Cerebellar cortex (tissue), 1 donor: ENCODE results near the gene DLG1.

Experiments used
- DNase-seq: peaks from one replicate; pipeline ENCODE4 v3.0.0-alpha.2; 2015; ENCODE audit warnings: low spot score

Gene DLG1

GRCh38 chr3:197317250-197317963 is 19.0 kb upstream of the DLG1 start:
- DNase-seq = no peak

DNA sequence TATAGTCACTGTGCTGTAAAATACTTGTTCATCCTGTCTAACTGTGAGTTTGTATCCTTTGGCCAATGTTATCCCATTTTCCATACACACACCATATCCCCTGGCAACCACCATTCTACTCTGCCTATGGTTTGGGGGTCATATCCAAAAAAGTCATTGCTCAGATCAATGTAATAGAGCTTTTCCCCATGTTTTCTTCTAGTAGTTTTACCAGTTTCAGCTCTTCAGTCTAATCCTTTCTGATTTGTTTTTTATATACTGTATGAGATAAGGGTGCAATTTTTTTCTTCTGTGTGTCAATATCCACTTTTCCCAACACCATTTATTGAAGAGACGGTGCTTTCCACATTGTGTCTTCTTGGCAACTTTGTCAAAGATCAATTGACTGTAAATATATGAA is 14.0 kb upstream of the DLG1 start:
- no peak for DNase-seq

DNA sequence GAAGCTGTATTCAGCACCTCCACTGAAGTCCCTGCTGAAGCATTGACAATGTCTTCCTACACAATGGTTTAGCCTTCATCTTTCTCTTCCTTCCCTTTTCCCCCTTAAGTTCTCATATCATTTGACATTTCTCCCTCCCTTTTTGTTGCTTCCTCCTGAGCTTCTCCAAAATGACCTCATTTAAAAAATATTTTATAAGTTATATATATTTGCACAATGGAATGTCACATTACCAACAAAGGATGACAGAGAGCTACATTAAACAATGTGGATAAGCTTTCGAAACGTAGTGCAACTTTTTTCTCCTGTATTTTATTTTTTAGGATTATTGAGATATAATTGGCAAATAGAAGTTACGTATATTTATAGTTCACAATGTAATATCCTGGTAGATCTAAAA is 13.2 kb upstream of the DLG1 start:
- DNase-seq = no peak

DNA sequence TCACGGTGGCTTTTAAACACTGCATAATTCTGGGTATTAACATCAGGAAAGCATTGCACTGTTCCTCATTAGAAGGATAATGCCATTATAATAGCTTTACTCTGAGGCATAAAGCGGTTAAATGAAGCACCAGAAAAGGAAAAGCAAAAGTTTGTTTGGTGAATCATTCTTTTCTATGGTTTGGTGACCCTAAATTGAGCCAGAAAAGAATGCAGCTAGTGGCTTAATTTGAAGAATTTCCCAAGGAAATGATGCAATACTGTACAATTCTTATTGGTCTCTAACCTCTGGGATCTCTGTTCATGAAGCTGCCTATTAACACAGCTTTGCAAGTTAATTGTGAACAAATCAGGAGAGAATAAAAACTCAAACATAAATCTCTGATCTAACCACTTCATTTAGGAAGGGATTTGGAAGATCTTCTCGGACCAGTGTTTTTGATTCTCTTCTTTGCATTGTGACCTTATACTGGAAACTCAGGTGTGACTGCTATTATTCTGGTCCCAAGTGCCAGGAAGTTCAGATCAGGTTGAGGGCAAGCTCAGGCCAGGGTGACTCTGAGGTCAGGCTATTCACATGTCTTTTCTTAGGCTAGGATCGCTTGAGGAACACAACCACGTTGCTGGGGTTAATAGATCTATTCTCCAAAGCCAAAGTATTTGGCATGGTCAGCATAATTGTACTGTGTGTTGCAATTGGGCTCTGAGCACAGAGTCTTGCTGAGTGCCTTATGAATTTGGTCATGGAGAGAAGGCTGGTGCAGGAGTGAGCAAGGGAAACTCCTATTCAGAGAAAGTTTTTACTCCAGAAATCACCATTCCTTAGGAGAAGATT is 11.3 kb upstream of the DLG1 start:
- peak; percentile 28 for DNase-seq

DNA sequence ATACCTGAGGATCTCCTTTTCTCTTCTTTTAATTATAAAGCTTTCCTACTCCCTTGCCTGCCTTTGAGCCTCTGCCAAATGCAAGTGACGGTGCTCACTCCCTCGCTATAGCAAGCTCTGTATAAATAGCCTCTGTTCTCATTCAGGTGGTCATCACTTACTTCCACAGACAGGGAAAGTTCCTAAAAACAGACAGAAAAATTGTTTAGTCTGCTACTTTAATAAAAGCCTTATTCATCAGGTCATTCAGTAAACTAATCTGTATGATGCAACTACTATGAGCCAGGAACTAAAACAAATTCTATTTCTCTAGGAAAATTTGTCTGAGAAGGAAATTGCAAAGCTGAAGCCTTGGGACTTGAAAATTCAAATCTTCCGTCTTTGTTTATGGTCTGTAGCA is 10.2 kb upstream of the DLG1 start:
- DNase-seq = no peak

DNA sequence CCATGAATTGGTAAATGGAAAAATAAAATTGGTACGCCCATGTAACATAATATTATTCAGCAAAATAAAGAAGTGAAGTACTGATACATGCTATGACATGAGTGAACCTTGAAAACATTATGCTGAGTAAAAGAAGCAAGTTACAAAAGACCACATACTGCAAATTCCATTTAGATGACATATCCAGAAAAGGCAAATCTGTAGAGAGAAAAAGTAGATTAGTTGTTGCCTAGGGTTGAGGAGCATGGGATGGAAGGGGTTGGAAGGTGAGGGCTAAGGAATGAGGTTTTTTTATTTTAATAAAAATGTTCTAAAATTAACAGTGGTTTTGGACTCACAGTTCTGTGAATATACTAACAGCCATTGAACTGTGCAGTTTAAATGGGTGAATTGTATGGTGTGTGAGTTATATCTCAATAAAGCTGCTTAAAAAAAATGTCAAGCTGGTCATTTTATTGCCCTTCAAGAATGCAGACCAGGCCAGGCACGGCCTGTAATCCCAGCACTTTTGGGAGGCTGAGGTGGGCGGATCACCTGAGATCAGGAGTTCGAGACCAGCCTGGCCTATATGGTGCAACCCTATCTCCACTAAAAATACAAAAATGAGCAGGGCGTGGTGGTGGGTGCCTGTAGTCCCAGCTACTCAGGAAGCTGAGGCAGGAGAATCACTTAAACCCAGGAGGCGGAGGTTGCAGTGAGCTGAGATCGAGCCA is 8.1 kb upstream of the DLG1 start:
- DNase-seq = no peak

DNA sequence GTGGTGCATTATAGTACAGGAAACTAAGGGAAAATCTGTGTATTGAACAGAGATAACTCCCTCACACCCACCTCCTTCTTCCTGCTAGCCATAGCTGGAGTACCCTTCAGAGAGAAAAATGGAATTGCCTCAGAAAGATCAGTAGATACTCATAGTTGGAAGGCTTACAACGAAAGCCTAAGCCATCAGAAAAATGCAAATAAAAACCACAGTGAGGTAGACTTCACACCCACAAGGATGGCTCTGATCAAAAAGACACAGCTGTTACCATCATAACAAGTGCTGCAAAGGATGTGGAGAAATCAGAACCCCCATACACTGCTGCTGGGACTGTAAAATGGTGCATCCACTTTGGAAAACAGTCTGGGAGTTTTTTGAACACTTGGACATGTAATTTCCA is 7.4 kb upstream of the DLG1 start:
- no peak for DNase-seq

DNA sequence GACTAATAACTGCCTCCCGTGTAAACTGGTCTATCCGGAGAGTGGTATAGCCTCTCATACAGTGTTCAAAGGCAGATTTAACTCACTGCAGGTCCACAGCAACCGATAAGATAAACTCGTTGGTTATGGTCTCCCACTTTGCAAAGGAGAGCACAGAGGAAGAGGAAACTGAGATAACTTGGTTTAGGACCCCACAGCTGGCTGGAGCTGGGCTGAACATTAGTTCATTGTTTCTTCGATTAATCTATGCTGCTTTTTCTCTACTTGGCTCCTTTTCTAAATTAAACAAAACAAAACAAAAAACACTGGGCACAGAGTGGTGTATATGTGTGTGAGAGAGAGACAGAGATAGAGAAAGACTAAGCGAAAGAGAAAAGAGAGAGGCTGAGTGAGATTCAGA is 5.0 kb upstream of the DLG1 start:
- DNase-seq = no peak

DNA sequence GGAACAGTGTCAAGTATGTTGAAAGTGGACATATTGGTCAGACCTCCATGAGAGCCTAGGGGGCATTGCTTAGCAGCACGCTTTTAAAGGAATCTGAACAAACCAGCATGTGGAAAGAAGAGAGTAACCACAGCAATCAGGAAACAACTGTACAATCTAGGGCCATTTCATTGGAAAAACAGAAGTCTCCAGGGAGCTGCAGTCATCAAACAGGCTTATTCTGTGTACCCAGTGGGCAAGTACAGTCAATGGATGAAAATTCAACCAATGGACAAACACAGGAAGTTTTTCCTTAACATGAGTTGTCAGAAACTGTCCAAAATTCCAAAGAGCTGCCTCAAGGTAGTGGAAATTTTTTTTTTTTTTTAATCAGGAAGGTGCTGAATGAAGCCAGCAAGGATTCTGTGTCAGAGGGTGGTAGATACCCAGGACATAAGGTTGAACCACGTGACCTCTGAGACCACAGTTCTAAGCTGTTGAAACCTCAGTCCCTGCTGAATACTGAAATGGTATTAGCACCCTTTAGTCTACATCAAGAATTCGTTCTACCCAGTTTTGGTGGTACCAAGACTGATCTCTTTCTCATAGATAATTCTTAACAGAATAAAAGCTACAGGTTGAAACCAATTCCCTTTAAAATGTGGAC is 4.4 kb upstream of the DLG1 start:
- no peak for DNase-seq

DNA sequence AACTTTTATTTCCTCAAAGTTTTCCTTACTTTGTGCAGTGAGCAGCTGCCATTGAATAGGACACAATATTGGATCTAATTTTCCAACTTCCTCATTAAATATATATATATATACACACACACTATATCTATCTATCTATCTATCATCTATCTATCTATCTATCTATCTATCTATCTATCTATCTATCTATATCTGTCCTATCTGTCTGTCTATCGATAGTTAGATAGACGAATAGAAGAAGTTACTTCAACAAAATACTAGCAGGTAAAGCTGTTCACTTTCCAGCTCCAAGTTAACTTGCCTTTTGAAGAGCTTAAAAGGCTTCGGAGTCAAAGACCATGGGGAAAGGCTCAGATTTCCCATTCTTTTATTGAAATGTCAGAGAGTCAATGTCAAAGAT is 3.6 kb upstream of the DLG1 start:
- no peak for DNase-seq

DNA sequence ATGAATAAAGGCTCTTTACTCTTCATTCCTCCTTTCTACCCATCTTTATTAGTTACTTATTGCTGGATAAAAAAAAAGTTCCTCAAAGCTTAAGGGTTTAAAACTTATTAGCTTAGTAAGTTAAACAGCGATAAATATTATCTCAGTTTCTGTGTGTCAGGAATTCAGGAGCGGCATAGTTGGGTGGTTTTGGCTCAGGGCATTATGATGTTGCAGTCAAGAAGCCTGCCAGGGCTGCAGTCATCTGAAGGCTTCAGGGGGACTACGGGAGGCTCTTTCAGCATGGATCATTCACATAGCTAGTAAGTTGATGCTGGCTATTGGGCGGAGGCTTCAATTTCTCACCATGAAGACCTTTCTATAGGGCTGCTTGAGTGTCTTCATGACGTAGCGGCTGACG is 1.9 kb upstream of the DLG1 start:
- DNase-seq = no peak

DNA sequence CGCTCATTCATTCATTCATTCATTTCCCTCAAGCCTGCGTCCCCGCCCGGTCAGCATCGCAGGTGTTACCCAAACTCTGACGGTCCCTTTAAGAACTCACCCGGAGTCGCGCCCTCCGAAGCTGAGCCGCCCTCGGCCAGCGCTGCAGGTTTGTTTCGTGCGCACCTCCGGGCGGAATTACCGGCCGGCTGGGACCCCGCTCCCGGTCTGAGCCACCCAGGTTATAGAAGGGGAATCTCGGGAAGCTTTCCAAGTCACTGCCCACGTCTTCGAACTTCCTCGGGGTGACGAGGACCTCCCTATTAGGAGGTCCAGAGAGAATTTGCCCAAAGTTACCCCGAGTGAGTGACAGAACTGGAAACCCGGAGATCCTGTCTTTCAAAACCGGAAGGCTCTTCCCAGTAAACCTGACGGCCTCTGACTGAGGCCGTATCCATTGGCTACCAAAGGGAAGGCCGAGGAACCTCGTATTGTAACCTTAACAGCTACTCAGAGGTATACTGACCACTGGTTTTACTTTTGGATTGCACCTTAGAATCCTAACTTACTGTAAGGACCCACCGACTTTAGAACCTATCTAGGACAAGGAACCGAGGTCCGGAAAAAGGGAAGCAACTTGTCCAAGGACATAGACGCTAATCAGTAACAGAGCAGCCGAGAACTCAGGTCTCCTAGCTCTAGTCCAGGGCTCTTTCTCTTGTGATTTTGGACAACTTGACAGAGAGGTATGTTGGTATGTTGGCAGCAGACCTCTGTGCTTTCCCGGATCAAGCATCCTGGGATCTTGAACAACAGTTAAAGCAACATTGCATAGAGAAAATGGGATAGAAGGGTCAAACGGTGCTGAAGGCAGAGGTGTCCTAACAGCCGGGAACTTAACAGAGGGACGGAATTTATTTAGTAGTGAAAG is 788 bp upstream of the DLG1 start:
- DNase-seq = peak; percentile 65

DNA sequence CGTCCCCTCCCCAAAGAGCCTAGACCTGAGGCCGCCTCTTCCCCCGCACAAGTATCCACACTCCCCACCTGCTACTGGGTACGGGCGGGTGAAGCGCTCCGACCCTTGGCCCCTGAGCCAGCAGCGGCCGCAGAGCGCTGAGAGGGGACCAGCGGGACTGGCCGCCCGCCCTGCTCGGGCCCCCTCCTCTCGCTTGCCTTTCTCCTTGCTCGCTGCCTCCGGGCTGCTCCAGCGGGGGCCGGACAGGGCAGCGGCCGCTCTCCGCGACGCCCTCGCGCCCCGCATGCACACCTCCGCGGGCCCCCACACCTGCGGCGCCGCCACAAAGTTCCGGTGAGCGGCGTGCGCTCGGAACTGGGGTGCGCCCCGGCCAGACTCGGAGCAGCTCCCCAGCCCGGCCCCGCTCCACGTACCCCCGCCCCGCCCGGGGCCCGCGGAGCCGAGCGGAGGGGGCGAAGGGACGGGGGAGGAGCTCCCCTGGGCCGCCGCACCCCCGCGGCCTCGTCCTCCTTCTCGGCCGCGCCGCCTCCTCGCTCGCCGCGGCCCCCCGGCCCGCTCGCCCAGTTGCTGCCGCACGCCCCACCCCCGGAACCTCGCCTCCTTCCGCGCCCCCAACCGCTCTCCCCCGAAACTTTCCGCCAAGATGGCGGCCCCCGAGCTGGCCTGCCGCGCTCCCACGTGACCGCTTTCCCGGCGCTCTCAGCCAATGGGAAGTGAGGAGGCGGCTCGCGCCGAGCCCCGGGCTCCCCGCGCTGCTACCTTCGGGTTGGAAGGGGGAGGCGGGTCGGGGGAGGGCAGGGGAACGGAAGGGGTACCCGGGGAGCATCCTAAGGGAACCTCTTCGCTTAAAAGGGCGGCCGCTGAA is 704 bp downstream of the DLG1 start:
- DNase-seq = peak; percentile 78

DNA sequence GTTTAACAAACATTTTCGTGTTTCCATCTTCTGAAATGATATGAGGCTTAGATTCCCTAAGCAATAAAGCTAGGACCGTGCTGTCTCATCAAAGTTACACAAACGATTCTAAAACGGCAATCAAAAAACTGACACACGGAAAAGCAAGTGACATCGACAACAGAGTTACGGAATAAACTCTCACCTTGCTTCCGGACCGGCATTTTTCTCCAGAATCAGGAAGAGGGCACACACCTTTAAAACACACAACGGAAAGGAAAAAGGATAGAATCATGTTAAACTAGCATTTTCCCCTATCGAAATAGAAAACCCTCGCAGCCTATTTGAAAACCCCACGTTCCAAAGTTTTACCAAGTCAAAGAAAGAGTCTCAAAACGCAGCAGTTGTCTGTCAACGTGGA is 1.4 kb downstream of the DLG1 start:
- DNase-seq = peak; percentile 29

DNA sequence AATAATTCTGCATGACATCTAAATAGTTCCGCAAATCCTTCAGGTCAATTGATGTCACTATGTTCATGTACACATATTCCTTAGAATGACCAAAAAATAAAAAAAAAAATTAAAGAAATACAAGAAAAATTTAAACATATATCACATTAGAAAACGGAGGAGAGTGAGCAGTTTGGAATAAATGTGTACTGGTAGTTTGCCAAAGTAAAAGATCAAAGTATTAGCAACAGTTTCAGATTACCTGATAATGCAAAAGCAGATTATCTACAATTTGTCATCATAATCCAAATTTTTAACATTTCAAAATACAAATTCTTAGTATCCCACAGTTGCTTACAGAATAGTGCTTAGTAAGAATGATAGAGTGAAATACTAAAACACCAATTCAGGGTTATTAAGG is 1.9 kb downstream of the DLG1 start:
- DNase-seq = no peak

- peak; percentile 31 for DNase-seq
Observed at GRCh38 chr3:197295871-197296270, 2.5 kb downstream of the DLG1 start.

- no peak for DNase-seq
Observed at GRCh38 chr3:197293605-197294237, 4.7 kb downstream of the DLG1 start.

DNA sequence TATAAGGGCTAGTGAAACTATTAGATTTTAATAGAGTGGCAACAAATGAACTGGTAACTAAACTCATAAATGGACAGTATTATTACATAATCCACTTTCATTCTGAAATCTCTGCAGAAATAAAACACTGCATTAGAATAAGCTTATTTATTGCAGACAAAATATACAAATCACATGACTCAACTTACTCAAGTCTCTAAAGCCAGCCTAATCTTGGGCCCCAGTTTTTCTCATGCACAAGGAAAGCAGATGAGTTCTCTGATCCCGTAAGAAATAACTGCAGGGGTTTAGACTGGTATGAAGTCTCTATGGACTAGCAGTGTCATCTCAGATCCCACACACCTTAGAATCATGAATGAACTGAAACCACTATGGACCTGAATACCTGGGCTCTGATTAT is 5.8 kb downstream of the DLG1 start:
- DNase-seq = no peak

GRCh38 chr3:197292083-197292646 is 6.2 kb downstream of the DLG1 start:
- no peak for DNase-seq

- no peak for DNase-seq
Observed at GRCh38 chr3:197289726-197290125, 8.7 kb downstream of the DLG1 start.
